ENCODE results near the gene EPC2. TPM values are rescaled to one million over a fixed set of nuclear protein-coding genes. Genes with fewer than 3 reads are reported as not detected.
A peak's percentile ranks its signal among the peaks of the same experiment; 100 is the strongest.

Gene EPC2
- total and polyA plus RNA-seq, 10 of the 15 experiments (the other 5 are each of a cell fraction or from before 2014, with no cell fraction given) = 2.0 to 16.5 (median 10.8) TPM

- Histone ChIP-seq H3K79me2 (ENCODE audit: control insufficient read depth, insufficient read depth, low read length) (no peaks in the 10 kb centered on the region), H3K9me3 (replicated peaks; ENCODE audit: control insufficient read depth, insufficient read depth, low read length) (no peaks in the 10 kb centered on the region), H3K27me3 (replicated peaks in 1 of 2; ENCODE audit: control insufficient read depth in 2 of 2, insufficient read depth in 2 of 2, low read length in 1 of 2) (no peaks in the 10 kb centered on the region; a peak in 1 of 4 replicates), H3K9ac (ENCODE audit: control insufficient read depth, insufficient read depth, low read length) (no peak overlapping the region), H3K27ac (ENCODE audit: control insufficient read depth, insufficient read depth) (no peak overlapping the region), H2AFZ (ENCODE audit: control insufficient read depth, low read depth, low read length) (no peak overlapping the region), H4K20me1 (ENCODE audit: control insufficient read depth, insufficient read depth) (no peaks in the 10 kb centered on the region), H3K36me3 (ENCODE audit: control insufficient read depth in 2 of 2, insufficient read depth in 2 of 2, low read length in 1 of 2) (no peaks in the 10 kb centered on the region), H3K4me2 (ENCODE audit: control insufficient read depth, insufficient read depth) (no peak overlapping the region), H3K4me3 (no peak overlapping the region), H3K4me1 (ENCODE audit: control insufficient read depth, insufficient read depth, low read length) (peaks cover 9% of the 10 kb centered on the region)
- RAD21 ChIA-PET (ENCODE audit: unreplicated experiment) = no interaction called here
- intact Hi-C loops (cut with micrococcal nuclease; ENCODE audit: unreplicated experiment) (no loop called here), in situ Hi-C loops (cut with MboI) (no loop called here)
- FAIRE-seq (no peak), ATAC-seq (no peak), DNase-seq (ENCODE audit: low read depth, low spot score) (no peak)
- CTCF ChIA-PET = no interaction called here
- no TSS peak for BruUV-seq (replicated peaks)
- SMC1A ChIA-PET (ENCODE audit: uncharacterized antibody, unreplicated experiment) = no interaction called here
- 40% methylated on average over 4 of the region's 4 CpGs for WGBS (ENCODE audit: insufficient coverage, insufficient replicate concordance, low lambda C conversion rate, missing lambda C conversion rate)
- POLR2A ChIA-PET = no interaction called here
- TF ChIP-seq ATF3 (IDR thresholded peaks at IDR 0.05; ENCODE audit: borderline replicate concordance, extremely low read depth, low read depth, low read length) = no peak
- TF ChIP-seq PKNOX1 (IDR thresholded peaks at IDR 0.05) = 0 out of 2 replicates have a peak, but pooled peaks have one; percentile 10
Measured at GRCh38 chr2:148619560-148620195, 24.9 kb upstream of the EPC2 start.

- Histone ChIP-seq H3K27ac (ENCODE audit: control insufficient read depth, insufficient read depth) (no peak overlapping the region), H3K36me3 (ENCODE audit: control insufficient read depth in 2 of 2, insufficient read depth in 2 of 2, low read length in 1 of 2) (no peaks in the 10 kb centered on the region), H4K20me1 (ENCODE audit: control insufficient read depth, insufficient read depth) (no peaks in the 10 kb centered on the region), H3K9me3 (replicated peaks; ENCODE audit: control insufficient read depth, insufficient read depth, low read length) (no peaks in the 10 kb centered on the region), H3K4me3 (no peak overlapping the region), H3K79me2 (ENCODE audit: control insufficient read depth, insufficient read depth, low read length) (no peaks in the 10 kb centered on the region), H2AFZ (ENCODE audit: control insufficient read depth, low read depth, low read length) (no peak overlapping the region), H3K9ac (ENCODE audit: control insufficient read depth, insufficient read depth, low read length) (no peak overlapping the region), H3K4me1 (ENCODE audit: control insufficient read depth, insufficient read depth, low read length) (no peaks in the 10 kb centered on the region), H3K4me2 (ENCODE audit: control insufficient read depth, insufficient read depth) (no peak overlapping the region), H3K27me3 (replicated peaks in 1 of 2; ENCODE audit: control insufficient read depth in 2 of 2, insufficient read depth in 2 of 2, low read length in 1 of 2) (no peaks in the 10 kb centered on the region; a peak in 2 of 4 replicates)
- intact Hi-C loops (cut with micrococcal nuclease; ENCODE audit: unreplicated experiment) (no loop called here), in situ Hi-C loops (cut with MboI) (no loop called here)
- ATAC-seq = no peak
- 13% methylated on average over 3 of the region's 3 CpGs for WGBS (ENCODE audit: insufficient coverage, insufficient replicate concordance, low lambda C conversion rate, missing lambda C conversion rate)
- RAD21 ChIA-PET (ENCODE audit: unreplicated experiment) = no interaction called here
- CTCF ChIA-PET = no interaction called here
- no TSS peak for BruUV-seq (replicated peaks)
- no peak for FAIRE-seq
- POLR2A ChIA-PET = no interaction called here
- DNase-seq (ENCODE audit: low read depth, low spot score) = no peak
- SMC1A ChIA-PET (ENCODE audit: uncharacterized antibody, unreplicated experiment) = no interaction called here
- TF ChIP-seq MTA3 (IDR thresholded peaks at IDR 0.05; ENCODE audit: borderline replicate concordance, low read length) = no peak
- no peak for TF ChIP-seq HDAC6 (IDR thresholded peaks at IDR 0.05; ENCODE audit: unreplicated experiment)
- TF ChIP-seq, protein P1, sequence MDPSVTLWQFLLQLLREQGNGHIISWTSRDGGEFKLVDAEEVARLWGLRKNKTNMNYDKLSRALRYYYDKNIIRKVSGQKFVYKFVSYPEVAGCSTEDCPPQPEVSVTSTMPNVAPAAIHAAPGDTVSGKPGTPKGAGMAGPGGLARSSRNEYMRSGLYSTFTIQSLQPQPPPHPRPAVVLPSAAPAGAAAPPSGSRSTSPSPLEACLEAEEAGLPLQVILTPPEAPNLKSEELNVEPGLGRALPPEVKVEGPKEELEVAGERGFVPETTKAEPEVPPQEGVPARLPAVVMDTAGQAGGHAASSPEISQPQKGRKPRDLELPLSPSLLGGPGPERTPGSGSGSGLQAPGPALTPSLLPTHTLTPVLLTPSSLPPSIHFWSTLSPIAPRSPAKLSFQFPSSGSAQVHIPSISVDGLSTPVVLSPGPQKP (IDR thresholded peaks at IDR 0.05; ENCODE audit: low read depth, low read length) = no peak
- TF ChIP-seq SUPT20H (IDR thresholded peaks at IDR 0.05; ENCODE audit: borderline replicate concordance, control insufficient read depth, low read depth, low read length) = no peak
- no peak for TF ChIP-seq BRCA1 (IDR thresholded peaks at IDR 0.05; ENCODE audit: low read depth, low read length)
- no peak for TF ChIP-seq ASH2L (IDR thresholded peaks at IDR 0.05; ENCODE audit: borderline replicate concordance, low read depth)
Measured at GRCh38 chr2:148622366-148622765, 22.2 kb upstream of the EPC2 start.
